Urinary bladder (tissue), 4 donors: ENCODE measurements around the gene PARD3. TPM values are rescaled to one million over a fixed set of nuclear protein-coding genes. Genes with fewer than 3 reads are reported as not detected.

Experiments used
- DNase-seq: peaks from one replicate; pipeline ENCODE4 v3.0.0-alpha.2; 2015; ENCODE audit errors: extremely low spot score
- H3K27ac ChIP-seq: one replicate; pipeline ENCODE4 v1.5.1; 2013; ENCODE audit warnings: low read depth, mild to moderate bottlenecking, moderate library complexity
- H3K36me3 ChIP-seq: one replicate; pipeline ENCODE4 v1.6.1; 2013; ENCODE audit warnings: mild to moderate bottlenecking, moderate library complexity; ENCODE audit not compliant: insufficient read depth
- H3K4me1 ChIP-seq: one replicate; pipeline ENCODE4 v1.6.1; 2013; ENCODE audit warnings: mild to moderate bottlenecking, moderate library complexity; ENCODE audit not compliant: insufficient read depth
- H3K4me3 ChIP-seq: one replicate; pipeline ENCODE4 v1.5.1; 2013; ENCODE audit warnings: low read depth, low read length
- WGBS: extraction: QIAGEN DNeasy Blood & Tissue Kit; methylation state at CpG from one replicate; pipeline ENCODE4 v1.1.7; 2013; 5-methylcytosine and 5-hydroxymethylcytosine counted together
- polyA plus RNA-seq: library from polyadenylated mRNA; stranded (reverse); fragments of 200-250 nt; gene quantifications from one replicate; pipeline ENCODE4 v1.2.3, GENCODE V29; 2013
- total RNA-seq: library from RNA; depleted of rRNA; stranded (reverse); fragments of >200 nt; gene quantifications from one replicate; pipeline ENCODE4 v1.2.3, GENCODE V29; 2014
- donor health status: healthy with polysubstance abuse.
- donor health status: healthy.

The PARD3 gene
- total and polyA plus RNA-seq, 2 donors, result 27.5 to 89.1 TPM

DNA sequence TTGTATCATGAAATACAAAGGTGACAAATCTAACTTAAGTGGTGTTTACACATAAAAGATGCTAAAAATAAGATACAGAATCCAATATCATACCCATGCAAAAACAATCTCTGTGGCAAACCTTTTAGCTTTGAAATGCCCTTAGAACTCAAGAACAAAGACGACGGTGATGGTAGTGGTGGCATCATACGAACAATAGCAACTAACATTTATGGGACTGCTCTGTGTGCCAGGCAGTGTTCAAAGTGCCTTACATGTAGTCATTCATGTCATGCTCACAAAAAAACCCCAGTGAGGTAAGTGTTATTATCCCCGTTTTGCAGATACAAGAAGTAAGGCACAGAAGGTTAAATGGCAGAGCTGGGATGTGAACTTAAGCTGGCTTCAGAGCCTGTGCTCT is 563.9 kb downstream of the PARD3 start:
- Histone ChIP-seq H3K4me1 (no peaks in the 10 kb centered on the region), H3K27ac (no peak overlapping the region), H3K36me3 (no peaks in the 10 kb centered on the region), H3K4me3 (no peak overlapping the region)
- no peak for DNase-seq
- 90% methylated on average over 4 of the region's 4 CpGs for WGBS

GRCh38 chr10:34250722-34251121 is 564.4 kb downstream of the PARD3 start:
- 92% methylated on average over 3 of the region's 3 CpGs for WGBS

DNA sequence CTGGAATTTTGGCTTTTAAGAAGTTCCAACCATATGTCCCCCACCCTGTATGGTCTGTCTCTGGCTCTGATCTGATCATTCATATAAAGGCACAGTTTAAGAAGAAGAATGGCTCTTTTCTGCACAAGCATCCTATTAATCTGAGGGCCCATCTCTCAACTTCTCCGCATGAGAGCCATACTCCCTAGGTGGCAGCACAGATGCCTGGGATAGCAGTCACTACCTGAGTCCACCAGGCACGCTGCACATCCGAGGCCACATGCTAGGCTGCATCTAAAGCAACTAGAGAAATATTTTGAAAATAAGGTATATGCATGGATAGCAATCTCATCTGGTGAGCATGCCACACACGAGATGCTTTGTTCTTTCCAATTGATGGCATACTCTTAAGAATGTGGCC is 565.5 kb downstream of the PARD3 start:
- no peak for DNase-seq
- H3K4me1 ChIP-seq, result no peaks in the 10 kb centered on the region
- WGBS, result 91% methylated on average over 4 of the region's 4 CpGs
- no peak overlapping the region for H3K27ac ChIP-seq
- no peaks in the 10 kb centered on the region for H3K36me3 ChIP-seq
- no peak overlapping the region for H3K4me3 ChIP-seq

More at GRCh38 chr10:34250722-34251121, 564.4 kb downstream of the PARD3 start:
- no peak overlapping the region for H3K4me3 ChIP-seq
- DNase-seq, result no peak
- H3K4me1 ChIP-seq, result no peaks in the 10 kb centered on the region
- H3K36me3 ChIP-seq, result no peaks in the 10 kb centered on the region
- H3K27ac ChIP-seq, result no peak overlapping the region

DNA sequence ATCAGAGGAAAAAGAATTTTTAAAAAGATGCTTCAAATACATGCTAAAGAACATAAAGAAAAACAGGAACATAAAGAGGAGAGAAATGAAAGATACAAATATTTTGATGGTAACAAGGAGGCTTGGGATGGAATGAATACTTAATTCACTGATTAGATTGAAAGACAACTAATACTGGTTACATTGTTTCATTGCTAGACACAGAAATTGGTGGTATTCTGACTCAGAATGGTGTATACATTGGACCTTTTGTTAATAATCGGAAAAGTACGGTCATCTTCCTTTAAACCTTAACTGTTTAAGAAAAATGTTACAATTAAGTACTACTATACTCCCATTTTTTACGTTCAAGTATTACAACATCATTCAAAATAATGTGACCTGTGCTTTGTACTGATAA is 567.5 kb downstream of the PARD3 start:
- no peaks in the 10 kb centered on the region for H3K36me3 ChIP-seq
- H3K27ac ChIP-seq, result no peak overlapping the region
- WGBS, result 96% methylated on average over 3 of the region's 3 CpGs
- DNase-seq, result no peak
- H3K4me3 ChIP-seq, result no peak overlapping the region
- no peaks in the 10 kb centered on the region for H3K4me1 ChIP-seq

DNA sequence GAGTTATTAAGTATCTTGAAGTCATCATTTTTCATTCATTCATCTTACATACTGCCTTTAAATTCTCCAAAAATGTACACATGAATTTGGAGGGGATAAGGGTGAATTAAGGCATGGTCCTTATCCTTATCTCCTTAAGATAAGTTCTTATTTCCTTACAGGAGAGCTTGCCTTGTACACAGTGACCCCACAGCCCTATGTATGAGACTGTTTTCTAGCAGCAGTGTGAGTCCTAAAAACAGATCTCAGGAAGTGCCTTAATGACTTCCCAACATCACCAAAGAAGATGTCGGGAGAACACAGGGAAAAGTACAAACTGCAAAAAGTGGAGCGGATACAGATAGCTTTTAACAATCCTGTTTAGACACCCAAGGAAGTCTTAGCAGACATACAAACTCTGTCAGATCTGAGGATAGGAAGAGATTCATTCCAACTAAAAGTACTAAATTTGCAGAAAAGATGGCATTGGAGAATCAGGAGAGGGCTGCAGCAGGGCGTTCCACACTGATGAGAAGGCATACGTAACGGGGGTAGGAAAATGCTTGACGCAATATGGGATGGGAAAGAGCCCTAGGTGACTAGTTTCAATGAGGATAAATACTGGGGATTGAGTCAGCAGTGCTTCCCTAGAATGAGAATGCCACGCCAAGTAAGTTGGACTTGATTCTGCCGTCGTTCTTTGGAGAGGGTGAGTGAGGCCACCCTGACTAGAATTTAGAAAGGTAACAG is 570.2 kb downstream of the PARD3 start:
- 87% methylated on average over 9 of the region's 9 CpGs for WGBS
- no peak overlapping the region for H3K27ac ChIP-seq
- no peaks in the 10 kb centered on the region for H3K4me1 ChIP-seq
- no peak overlapping the region for H3K4me3 ChIP-seq
- no peaks in the 10 kb centered on the region for H3K36me3 ChIP-seq
- DNase-seq, result no peak

DNA sequence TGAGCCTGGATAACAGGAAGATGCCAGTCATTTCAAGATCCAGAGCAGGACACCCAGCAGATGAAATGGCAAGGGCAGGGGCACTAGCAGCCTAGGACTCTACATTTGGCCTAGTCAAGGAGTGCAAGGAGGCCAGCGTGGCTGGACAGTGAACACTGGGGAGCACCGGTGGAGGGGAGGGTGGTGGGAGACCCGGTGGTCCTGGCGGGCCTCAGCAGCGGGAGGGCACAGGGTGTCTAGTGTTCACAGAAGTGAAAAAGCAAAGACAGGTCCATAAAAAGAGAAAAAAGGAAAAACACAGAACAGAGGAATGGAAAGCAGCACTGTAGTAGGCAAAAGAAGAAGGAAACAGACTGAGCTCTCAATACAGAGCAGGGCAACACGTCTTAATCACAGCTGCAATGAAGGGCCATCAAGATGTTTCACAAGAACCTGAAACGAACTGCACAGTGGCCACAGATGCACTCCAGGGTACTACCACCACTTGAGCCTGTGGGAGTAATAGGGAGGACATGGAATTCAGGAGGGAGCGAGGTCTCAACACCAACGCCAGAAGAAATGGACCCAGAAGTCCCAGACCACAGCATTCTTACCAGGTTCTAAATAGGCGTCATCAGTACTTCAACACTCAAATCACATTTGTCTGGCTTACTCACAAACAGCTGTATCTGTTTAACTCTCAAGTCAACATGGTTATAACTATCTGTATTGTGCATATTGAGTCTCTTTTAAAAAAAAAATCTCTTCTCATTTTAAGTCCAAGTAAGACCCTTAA is 573.7 kb downstream of the PARD3 start:
- no peak for DNase-seq
- 97% methylated on average over 10 of the region's 10 CpGs for WGBS

GRCh38 chr10:34240039-34240438 is 575.1 kb downstream of the PARD3 start:
- Histone ChIP-seq H3K4me3 (no peak overlapping the region), H3K36me3 (no peaks in the 10 kb centered on the region), H3K4me1 (no peaks in the 10 kb centered on the region), H3K27ac (no peak overlapping the region)
- no peak for DNase-seq
- WGBS, result 90% methylated on average over 7 of the region's 7 CpGs

More for the DNA sequence above, 573.7 kb downstream of the PARD3 start:
- Histone ChIP-seq H3K36me3 (no peaks in the 10 kb centered on the region), H3K4me1 (no peaks in the 10 kb centered on the region), H3K4me3 (no peak overlapping the region), H3K27ac (no peak overlapping the region)

DNA sequence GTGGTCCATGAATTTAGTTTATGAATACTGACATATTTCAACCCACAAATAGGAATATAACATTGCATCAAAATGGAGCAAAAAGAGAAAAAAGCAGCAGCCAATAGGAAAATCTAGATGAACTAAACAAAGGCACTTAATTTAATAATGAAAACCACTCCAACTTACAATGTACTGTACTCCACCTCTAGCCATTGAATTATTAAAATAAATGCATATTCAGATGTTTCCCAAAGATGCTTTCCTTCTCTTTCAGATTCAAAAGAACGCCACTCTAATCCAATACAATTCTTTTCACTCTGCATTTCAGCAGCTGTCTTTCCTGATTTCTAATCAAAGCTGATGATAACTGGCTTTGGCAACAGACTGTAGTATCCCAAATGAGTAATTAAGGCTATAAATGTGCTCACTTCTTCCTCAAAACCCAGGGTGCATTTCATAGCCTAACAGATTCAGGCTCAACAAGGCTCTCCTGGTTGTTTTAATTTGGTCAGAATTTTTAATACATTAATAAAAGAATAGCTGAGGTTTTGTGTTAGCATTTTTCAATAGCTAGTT is 577.1 kb downstream of the PARD3 start:
- 93% methylated on average over 1 of the region's 1 CpG for WGBS
- Histone ChIP-seq H3K27ac (no peak overlapping the region), H3K4me3 (no peak overlapping the region), H3K36me3 (no peaks in the 10 kb centered on the region), H3K4me1 (no peaks in the 10 kb centered on the region)
- DNase-seq, result no peak

DNA sequence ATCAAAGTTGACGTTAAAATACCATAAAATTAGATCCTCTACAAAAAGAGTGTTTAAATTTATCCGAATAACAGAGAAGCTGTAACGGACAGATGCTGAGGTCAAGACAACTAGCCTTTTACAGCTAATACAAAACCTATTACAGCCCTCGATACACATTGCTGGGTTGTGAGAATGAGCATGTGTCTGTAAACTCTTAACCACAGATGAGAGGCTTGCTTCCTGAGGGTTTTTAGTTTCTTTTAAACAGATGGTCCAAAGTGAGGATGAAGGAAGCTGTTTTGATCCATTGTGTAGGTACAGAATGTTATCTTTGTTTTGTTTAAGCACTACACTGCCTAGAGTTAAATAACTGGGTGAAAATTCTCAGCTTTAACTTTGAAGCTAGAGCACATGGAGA is 578.2 kb downstream of the PARD3 start:
- Histone ChIP-seq H3K36me3 (no peaks in the 10 kb centered on the region), H3K27ac (no peak overlapping the region), H3K4me3 (no peak overlapping the region), H3K4me1 (no peaks in the 10 kb centered on the region)
- DNase-seq, result no peak
- WGBS, result 73% methylated on average over 4 of the region's 4 CpGs

- Histone ChIP-seq H3K4me3 (no peak overlapping the region), H3K36me3 (no peaks in the 10 kb centered on the region), H3K4me1 (no peaks in the 10 kb centered on the region), H3K27ac (no peak overlapping the region)
- WGBS, result 84% methylated on average over 7 of the region's 7 CpGs
- DNase-seq, result no peak
Measured at GRCh38 chr10:34235164-34235832, 579.8 kb downstream of the PARD3 start.

DNA sequence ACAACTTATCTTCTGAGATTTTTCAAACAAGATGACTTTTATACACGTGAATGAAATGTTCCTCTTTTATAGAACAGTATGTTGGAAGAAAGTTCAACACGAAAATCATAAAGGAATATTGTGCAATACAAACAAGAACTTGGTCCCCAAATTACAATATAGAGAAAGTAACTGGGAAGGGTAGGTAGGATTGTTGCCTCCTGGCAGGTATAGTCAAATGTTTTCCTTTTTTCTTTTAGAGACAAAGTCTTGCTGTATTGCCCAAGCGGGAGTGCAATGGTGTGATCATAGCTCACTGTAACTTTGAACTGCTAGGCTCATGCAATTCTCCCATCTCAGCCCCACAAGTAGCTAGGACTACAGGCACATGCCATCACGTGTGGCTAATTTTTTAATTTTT is 582.6 kb downstream of the PARD3 start:
- no peaks in the 10 kb centered on the region for H3K4me1 ChIP-seq
- no peak overlapping the region for H3K4me3 ChIP-seq
- no peak for DNase-seq
- no peak overlapping the region for H3K27ac ChIP-seq
- WGBS, result 84% methylated on average over 4 of the region's 4 CpGs
- H3K36me3 ChIP-seq, result peaks cover 2% of the 10 kb centered on the region

GRCh38 chr10:34231441-34232180 is 583.5 kb downstream of the PARD3 start:
- no peak for DNase-seq

GRCh38 chr10:34229917-34230316 is 585.2 kb downstream of the PARD3 start:
- Histone ChIP-seq H3K4me3 (no peak overlapping the region), H3K4me1 (no peaks in the 10 kb centered on the region), H3K36me3 (peaks cover 2% of the 10 kb centered on the region), H3K27ac (no peak overlapping the region)
- WGBS, result 90% methylated on average over 3 of the region's 3 CpGs
- no peak for DNase-seq

More at GRCh38 chr10:34231441-34232180, 583.5 kb downstream of the PARD3 start:
- peaks cover 2% of the 10 kb centered on the region for H3K36me3 ChIP-seq
- no peaks in the 10 kb centered on the region for H3K4me1 ChIP-seq
- no peak overlapping the region for H3K27ac ChIP-seq
- no peak overlapping the region for H3K4me3 ChIP-seq
- 85% methylated on average over 11 of the region's 11 CpGs for WGBS
